Raji (cell line): Measurements from ENCODE around the gene PDLIM1.

Experiments
- POLR2A ChIP-seq: IDR thresholded peaks from 2 replicates; pipeline ENCODE4 v1.6.1; 2011; ENCODE audit warnings: low read depth, low read length, control low read depth; ENCODE audit not compliant: insufficient read depth

Gene PDLIM1

GRCh38 chr10:95280637-95281036 lies 10.2 kb downstream of the PDLIM1 start:
- no peak for TF ChIP-seq POLR2A

GRCh38 chr10:95279042-95279820 lies 11.6 kb downstream of the PDLIM1 start:
- TF ChIP-seq POLR2A, result no peak

- TF ChIP-seq POLR2A, result no peak
Observed at GRCh38 chr10:95278061-95278988, 12.5 kb downstream of the PDLIM1 start.

GRCh38 chr10:95277614-95278013 lies 13.2 kb downstream of the PDLIM1 start:
- no peak for TF ChIP-seq POLR2A

GRCh38 chr10:95277201-95277570 lies 13.6 kb downstream of the PDLIM1 start:
- no peak for TF ChIP-seq POLR2A

GRCh38 chr10:95276367-95277200 lies 14.2 kb downstream of the PDLIM1 start:
- no peak for TF ChIP-seq POLR2A

- no peak for TF ChIP-seq POLR2A
Observed at GRCh38 chr10:95275726-95276366, 15.0 kb downstream of the PDLIM1 start.

- TF ChIP-seq POLR2A, result no peak
Observed at GRCh38 chr10:95273393-95274312, 17.1 kb downstream of the PDLIM1 start.

- no peak for TF ChIP-seq POLR2A
Observed at GRCh38 chr10:95268438-95268837, 22.4 kb downstream of the PDLIM1 start.

- no peak for TF ChIP-seq POLR2A
Observed at GRCh38 chr10:95267251-95267650, 23.6 kb downstream of the PDLIM1 start.

- TF ChIP-seq POLR2A, result no peak
Observed at GRCh38 chr10:95266674-95267095, 24.1 kb downstream of the PDLIM1 start.

GRCh38 chr10:95265572-95265971 lies 25.2 kb downstream of the PDLIM1 start:
- TF ChIP-seq POLR2A, result no peak

- TF ChIP-seq POLR2A, result no peak
Observed at GRCh38 chr10:95264227-95265051, 26.4 kb downstream of the PDLIM1 start.
